GM19438 (cell line): Measurements from ENCODE around the gene COL5A1.

Source experiments
- ATAC-seq: cut with Tn5 transposase; IDR thresholded peaks from one replicate; pipeline ENCODE4 v1.9.1; 2021; ENCODE audit warnings: low read depth; ENCODE audit not compliant: unreplicated experiment

COL5A1 gene

DNA sequence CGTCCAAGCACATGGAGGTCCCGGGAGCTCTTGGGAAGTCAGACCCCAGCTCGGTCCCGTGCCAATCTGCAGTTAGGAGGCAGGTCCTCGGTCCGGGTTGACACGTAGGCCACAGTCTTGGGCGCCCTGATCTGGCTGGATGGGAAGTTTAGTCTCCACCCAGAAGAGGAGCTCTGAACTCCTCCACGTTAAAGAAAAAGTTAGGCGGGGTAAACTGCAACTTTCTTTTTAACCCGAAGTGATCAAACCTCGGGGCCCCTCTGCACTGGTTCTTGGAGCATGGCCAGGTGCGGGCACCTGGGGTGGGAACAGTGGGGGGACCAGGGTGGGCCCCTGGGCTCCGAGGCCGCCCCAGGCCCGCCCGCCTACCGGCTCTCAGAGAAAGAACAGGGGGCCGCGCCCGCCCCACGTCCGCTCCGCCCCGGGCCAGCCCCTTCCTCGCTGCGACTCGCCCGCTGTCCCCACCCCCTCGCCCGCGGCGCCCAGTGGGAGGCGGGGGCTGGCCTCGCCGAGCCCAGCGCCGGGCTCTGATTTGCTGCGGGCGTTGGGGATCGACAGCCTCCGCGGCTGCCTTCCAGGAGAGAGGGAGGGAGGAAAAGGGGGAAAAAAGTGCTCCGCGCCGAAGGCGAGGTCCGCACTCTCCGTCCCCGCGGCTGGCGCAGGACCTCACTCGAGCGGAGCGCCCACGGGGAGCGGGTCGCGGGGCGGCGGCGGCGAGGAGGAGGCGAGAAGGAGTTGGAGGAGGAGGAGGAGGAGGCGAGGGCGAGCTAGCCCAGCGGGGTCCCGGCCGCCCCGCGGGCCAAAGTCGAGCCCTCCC is at the start of gene COL5A1:
TSS of gene COL5A1 (plus strand) at position 631 of the 817 bp plus-strand sequence. CDS start 385 bp downstream, outside the sequence.
- no peak for ATAC-seq

DNA sequence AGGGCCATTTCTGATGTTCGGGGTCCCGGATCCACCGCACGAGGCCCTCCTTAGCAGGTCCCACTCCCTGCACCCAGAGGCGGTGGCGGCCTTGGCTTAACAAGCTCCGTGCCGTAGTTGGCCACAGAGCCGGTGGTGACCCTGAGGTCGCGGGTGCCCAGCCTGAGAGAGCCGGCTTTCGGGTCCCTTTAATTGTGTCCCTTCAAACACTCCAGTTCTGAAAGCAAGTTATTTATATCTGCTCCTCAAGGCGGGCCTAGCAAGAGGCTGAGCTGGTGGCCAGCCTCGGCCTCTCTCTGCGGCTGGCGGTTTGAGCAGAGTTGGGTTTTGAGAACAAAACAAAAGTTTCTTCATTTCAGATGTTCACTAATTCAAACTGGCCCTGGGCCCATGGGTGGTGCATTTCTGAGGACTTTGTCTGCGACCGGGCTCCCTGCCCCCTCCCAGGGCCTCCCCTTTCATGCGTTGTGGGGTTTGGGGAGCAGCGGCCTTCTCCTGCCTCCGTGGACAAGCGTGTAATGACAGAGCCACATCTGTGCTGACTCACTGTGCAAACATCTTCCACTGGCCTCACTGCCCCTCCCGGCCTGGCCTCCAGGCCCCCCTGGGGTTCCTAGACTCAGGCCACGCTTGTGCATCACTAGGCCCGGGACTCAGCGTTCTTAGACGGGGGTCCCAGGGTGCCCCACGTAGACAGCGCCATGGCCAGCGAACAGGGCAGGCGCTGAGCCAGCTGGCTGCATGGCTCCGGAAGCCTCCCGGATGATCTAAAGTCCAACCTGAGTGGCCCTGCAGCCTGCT is 49.4 kb upstream of the COL5A1 start:
- ATAC-seq: no peak

DNA sequence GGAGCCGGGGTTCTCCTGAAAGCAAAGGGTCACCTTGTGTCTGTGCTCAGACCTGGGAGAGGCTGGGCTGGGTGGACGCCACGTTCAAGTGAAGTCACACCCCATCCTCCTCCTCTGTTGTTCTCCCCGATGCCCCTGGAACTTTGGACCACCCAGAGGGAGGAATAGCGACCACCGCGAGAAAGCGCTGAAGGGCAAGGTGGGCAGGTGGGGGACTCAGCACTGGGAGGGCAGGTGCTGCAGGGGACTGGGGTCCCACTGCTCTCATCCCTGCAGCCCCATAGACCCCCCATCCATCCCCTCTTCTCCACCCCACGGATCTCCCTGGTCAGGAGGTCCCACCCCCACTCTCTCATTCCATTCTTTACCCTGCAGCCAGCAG is 48.8 kb upstream of the COL5A1 start:
- ATAC-seq: no peak

DNA sequence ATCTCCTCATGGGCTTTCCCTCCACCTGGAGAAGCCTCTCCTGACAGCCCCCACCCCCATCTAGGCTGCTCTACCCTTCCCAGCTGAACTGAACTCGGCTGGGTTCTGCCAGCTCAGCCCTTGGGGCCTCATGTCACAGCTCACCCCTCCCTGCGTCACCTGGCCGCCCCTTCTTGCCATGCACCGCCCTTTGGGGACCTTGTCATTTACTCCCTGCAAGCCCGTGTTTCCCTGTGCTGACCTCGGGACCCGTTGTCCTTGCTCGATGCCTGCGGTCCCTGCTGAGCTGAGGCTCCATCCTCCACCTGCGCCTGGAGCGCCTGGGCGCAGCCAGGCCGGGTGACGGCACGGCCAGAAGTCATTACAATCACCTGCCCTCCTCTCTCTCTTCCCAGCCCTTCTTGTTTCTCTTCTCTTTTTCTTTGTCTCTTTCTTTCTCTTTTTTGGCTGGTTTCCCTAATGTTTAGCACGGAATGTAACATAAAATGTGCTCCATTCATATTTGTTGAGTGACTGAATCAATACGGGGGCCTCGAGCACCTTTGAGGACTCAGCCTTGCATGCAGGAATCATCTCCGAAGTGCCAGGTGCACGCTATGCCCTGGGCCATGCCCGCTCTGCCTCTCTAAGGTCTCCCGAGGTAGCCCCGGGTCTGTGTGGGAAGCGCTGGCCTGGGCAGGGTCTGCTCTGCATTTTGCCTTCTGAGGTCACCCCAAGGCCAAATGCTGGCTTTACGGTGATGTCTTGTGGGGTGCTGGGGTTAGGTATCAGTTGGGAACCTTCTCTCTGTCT is 48.1 kb upstream of the COL5A1 start:
- ATAC-seq: no peak

DNA sequence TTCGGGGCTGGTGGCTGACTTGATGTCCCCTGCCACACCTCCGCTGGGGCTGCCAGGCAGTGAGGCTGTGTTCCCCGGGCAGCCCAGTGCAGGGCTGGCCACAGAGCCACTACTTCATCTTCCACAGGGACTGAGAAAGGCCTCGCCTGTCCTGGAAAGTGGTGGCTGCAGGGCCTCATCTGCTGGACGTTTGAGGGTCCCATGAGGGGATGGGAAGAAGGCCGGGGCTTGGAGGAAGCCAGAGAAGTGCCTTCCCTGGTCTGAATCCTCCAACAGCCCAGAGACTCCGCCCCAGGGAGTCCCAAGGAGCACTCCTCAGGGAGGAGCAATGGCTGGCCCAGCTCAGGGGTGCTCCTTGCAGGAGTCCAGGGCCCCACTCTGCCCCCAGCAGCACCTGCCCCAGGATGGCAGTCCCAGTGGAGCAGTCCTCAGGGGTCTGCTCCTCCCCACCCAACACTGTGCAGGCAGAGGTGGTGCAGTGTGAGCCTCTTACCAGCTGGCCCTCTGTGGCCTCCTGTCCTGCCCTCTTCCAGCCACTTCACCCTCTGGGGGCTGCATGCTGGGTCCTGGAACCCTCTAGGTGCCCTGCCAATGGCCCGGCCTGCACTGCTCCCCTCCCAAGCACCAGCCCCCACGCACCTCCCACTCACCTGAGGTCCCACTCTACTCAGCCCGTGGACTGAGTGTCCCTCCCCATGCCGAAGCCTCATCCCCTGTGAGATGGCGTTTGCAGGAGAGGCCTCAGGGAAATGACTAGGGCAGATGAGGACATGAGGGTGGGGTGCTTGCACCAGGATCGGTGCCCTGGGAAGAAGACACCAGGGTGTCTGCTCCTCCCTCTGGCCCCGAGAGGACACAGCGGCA is 47.3 kb upstream of the COL5A1 start:
- no peak for ATAC-seq

DNA sequence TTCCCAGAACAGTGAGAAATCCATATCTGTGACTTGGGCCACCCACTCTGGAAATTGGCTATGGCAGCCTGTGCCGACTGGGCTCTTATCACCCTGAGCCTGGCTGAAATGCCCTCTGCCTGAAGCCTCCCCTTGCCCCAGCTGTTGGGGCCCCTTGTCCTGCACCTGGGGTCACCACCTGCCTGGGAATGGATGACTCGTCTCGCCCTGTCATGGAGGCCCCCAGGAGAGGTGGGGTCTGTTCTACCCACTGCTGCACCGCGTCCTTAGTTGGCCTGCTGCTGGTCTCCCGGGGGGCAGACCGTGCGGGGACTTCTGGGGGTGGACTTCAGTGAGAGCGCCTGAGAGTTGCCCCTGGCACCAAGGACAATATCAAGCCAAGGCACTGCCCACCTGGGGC is 46.6 kb upstream of the COL5A1 start:
- no peak for ATAC-seq

DNA sequence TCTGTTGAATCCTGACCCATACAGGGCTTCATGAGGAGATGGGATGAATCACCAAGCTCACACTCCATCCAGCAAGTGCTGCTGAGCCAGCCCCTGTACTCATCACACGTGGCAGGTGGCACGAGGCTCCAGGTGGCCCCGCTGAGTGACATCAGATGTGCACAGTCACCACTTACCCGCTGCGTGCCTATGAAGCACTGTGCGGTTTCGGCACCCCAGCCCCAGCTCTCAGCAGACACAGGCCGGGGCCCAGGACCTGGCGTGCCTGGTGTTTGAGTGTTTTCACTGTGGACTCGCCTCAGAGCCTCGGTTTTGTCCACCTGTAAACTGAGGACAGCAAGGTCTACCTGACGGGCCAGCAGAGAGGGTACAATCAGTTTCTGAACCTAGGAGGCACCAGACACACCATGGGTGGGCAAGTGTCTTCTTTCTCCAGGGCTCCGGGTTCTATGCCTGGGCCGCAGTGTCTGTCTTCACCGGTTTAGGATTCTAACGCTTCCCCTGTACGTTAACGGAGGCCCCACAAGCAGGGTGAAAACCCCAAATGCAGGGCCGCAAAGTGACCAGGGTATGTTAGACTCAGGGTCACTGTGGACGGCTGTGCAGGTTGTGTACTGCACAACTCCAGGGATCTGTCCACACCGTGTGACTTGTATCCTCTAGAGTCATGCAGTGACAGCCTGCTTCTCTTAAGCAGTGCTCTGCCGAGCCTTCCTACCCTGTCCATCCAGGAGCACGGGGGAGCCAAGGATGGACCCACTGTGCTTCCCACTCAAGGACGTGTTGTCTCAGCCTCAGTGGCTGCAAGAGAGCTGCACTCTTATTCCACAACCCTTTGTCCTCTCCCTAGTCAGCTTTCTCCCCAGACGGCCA is 44.3 kb upstream of the COL5A1 start:
- ATAC-seq: no peak

DNA sequence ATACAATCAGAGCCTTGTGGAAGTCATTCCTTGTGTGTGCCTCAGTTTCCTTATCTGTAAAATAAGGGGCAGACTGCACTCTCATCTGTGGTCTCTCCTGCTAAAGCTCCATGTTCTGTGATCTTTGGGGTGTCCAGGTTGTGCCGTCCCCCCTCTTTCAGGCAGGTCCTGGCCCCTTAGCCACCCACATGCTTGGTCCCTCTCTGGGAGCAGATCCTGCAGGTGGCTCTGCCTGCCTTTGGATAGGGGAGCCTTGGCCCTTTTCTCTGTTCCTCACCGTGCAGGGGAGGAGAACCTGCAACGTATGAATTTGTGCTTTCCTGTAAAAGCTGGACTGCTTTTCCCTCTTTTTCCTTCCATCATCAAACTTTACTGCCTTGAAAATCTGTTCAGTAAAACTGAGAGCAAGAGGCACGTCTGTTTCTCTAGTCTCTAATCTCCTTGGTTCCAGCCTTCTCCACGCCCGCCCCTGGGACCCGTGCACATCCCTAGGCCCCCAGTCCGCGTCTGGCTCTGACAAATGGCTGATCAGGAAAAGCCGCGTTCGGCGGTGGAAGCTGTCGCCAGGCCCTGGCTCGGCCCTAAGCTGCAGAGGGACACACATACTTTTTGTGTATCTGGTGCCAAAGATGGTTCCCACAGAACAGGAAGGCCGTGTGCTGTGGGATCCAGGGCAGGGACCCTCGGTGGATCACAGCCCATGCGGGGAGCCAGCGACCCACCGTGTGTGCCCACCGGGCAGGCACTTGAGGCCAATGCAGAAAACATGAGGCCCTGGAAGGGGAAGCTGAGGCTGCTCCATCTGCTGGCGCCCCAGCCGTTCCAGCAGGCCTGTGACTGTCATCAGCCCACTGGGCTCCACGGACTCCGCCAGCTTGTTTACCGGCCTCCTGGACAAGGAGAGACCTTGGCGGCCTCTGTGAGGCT is 43.4 kb upstream of the COL5A1 start:
- ATAC-seq: no peak

DNA sequence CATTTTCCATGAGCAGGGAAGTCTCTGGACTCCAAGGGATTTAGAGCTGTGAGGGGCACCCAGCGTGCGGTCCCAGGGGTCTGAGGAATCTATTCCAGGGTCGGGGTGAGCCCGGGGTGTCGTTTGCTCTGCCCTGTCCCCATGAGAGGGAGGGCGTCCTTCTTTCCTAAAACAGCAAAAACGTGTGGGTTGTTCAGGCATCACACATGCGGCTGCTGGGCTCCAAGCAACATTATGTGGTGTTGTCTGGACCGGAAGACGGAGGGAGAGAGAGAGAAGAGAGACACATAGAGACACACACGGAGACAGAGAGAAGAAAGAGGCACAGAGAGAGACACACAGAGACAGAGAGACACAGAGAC is 42.7 kb upstream of the COL5A1 start:
- ATAC-seq: no peak

DNA sequence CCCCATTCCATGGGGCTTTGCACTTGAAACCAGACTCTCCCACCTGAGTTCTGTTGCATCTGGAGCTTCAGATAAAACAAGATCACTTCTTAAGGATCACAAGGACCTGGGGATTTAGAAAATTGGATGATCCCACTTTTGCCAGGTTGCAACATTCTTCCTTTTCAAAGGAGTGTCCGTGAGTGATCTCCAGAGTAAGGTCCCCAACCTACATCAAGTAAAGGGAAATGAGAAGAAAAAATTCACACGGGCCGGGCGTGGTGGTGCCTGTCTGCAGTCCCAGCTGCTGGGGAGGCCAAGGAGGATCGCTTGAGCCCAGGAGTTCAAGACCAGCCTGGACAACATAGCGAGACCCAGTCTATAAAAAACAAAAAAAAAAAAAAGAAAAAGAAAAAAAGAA is 41.2 kb upstream of the COL5A1 start:
- ATAC-seq: no peak

DNA sequence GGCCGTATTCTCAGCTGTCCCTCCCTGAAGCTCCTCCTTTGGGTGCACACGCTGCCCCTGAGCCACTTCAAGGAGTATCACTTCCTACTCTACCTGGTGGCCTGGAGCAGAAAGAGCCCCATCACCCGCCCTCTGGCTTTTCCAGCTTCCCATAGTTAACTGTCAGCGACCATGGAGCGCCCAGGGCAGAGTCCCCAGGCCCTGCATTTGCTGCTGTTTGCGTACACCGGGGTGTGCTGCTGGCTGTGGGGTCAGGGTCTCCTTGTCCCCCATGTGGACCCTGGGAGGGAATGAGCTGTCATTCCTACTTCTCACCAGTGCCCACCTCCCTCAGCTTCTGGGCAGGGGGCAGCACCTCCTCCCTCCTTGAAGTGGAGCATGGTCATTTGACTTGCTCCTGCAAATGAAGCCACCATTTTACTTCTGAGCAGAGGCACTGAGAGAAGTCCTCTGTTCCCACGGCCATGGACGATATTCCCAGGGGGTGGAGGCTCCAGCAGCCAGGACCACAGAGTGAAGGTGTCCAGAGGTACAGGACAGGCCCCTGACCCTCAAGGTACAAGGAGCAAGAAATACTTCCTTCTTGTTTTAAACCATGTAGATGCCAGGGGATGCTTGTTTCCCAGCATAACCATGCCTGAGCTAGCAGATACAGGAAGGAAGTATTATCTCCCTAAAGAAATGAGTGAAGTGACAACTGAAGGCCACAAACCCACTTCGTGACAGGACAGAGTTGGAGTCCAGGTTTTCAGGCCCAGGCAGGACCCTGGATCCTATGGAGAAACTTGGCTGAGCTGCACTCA is 40.6 kb upstream of the COL5A1 start:
- ATAC-seq: no peak

DNA sequence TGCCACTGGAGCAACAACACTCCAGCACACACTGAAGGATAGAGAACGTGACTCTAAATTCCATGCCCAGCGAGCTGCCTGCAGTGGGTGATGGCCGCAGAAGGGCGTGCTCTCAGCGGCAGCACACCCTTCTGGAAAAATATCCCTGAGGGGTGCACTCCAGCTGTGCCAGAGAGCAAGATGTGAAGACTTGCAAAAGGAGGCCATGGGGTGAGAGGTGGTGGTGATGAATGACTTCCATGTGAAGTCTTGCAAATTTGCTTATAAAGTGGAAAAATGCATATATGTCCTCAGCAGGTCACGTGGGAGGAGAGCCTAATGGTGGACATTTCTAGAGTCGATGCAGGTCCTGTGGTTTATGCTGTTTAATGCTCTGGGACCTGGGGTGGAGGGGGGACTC is 39.8 kb upstream of the COL5A1 start:
- ATAC-seq: no peak

DNA sequence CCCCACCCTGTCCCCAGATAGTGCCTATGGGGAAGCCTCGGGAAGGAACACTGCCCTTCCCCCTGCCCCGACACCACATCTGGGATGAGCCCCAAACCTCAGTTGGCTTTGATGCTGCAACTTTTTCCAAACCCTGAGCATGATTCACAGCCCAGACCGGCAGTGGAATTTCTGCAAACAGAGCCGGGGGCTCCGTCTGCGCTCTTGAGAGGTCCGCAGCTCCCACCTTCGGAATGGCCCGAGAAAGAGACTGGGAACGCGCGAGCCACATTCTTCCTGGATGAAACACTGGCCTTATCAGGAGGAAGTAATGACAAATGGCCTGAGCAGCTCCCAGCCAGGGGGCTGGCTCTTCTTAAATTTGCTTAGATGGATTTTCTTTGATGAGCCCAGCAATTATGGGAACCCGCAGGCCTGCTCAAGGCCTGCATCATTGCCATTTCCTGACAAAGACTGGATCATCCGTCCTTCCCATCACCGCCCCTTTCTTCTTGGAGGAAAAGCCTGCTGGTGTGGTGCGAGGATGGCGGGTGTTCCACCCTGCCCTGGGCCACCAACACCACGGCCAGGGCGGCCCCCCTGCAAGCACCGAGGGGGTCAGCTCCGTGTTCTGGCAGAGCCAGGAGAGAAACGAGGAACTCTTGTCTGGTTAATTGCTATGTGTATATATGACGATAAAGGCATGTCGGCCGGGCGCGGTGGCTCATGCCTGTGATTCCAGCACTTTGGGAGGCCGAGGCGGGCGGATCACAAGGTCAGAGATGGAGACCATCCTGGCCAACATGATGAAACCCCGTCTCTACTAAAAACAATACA is 38.8 kb upstream of the COL5A1 start:
- ATAC-seq: no peak

DNA sequence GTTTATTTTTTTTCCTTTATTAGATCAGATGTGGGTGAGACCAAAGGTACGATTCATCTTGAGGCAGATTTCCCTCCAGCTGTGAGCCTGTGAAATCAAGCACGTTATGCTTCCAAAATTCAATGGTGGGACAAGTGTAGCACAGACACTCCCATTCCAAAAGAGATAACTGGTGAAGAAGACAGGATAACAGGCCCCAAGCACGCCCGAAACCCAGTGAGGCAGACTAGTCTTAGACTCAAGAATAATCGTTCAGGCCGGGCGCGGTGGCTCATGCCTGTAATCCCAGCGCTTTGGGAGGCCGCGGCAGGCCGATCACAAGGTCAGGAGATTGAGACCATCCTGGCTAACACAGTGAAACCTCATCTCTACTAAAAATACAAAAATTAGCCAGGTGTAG is 36.8 kb upstream of the COL5A1 start:
- ATAC-seq: no peak

DNA sequence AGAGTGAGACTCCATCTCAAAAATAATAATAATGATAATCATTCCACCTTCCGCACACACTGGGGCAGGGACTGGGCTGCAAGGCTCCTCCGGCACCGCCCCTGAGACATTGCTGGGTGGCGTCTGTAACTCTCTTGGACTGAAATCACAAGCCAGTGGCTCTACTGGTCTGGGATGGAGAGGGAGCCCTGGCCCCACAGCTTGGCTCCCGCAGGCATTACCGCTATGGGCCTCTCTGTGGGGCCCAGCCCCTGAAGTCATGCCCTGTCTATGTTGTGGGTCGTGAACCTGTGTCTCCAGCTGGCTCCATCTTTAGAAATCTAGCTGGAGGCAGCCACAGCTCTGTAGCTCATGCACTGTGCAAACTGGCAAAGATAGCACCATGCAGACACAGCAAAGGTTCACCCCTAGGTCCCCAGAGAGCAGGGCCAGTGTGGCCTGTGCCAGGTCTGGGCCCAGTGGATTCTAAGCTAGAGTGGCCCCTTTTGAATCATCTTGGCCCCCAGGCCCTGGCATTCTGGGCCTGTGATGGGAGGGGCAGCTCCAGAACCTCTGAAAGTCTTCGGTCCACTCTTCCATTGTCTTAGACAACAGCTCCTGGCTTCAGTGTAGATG is 36.1 kb upstream of the COL5A1 start:
- no peak for ATAC-seq

DNA sequence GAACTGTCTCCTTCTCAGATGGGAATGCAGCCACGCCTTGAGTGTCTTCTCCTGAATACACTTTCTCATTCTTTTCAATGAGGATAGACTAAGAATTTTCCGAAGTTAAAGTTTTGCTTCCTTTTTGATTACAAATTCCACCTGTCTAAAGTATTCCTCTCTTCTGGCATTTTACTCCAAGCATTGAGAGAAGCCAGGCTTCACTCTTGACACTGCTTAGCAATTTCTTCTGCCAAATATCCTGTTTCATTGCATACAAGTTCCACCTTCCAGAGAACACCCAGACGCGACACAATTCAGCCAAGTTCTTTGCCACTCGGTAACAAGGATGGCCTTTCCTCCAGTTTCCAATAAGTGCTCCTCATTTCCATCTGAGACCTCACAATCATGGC is 35.6 kb upstream of the COL5A1 start:
- ATAC-seq: no peak
